ENCODE data around the gene SUGP2. TPM values are rescaled to one million over a fixed set of nuclear protein-coding genes. Genes with fewer than 3 reads are reported as not detected.

The SUGP2 gene
- total RNA-seq, 1 donor from 2014 or later = 123 TPM

GRCh38 chr19:18946335-18946734, 87.0 kb downstream of the SUGP2 start:
- TF ChIP-seq EZH2 (IDR thresholded peaks at IDR 0.05) (no peak), EZH2phosphoT487 (IDR thresholded peaks at IDR 0.05) (no peak)
- no peaks in the 10 kb centered on the region for H3K27me3 ChIP-seq
- no peak overlapping the region for H3K4me2 ChIP-seq
- Mint-ChIP-seq H3K4me3 (no peak overlapping the region), H3K9me3 (peaks cover 3% of the 10 kb centered on the region), H3K4me1 (peaks cover 12% of the 10 kb centered on the region), H3K27ac (no peak overlapping the region), H3K27me3 (ENCODE audit: insufficient read depth, low read depth) (no peaks in the 10 kb centered on the region), H3K36me3 (no peaks in the 10 kb centered on the region)
- H3K4me1 ChIP-seq = peaks cover 7% of the 10 kb centered on the region
- no peak overlapping the region for H3K9ac ChIP-seq
- no peak overlapping the region for H2AFZ ChIP-seq (replicated peaks)
- H3K4me3 ChIP-seq = no peak overlapping the region
- H3F3A ChIP-seq (ENCODE audit: low read depth) = peaks cover 13% of the 10 kb centered on the region
- peaks cover 13% of the 10 kb centered on the region for H4K20me1 ChIP-seq (ENCODE audit: low read depth)
- no peaks in the 10 kb centered on the region for H3K36me3 ChIP-seq
- H3K79me2 ChIP-seq (ENCODE audit: low read depth) = no peaks in the 10 kb centered on the region
- H3K9me3 ChIP-seq (ENCODE audit: low read depth) = no peaks in the 10 kb centered on the region
- DNase-seq (ENCODE audit: low spot score) = no peak
- no peak overlapping the region for H3K27ac ChIP-seq

- no peaks in the 10 kb centered on the region for H3K27me3 ChIP-seq
- H3K9ac ChIP-seq = no peak overlapping the region
- peaks cover 17% of the 10 kb centered on the region for H3F3A ChIP-seq (ENCODE audit: low read depth)
- peaks cover 13% of the 10 kb centered on the region for H4K20me1 ChIP-seq (ENCODE audit: low read depth)
- Mint-ChIP-seq H3K27ac (no peak overlapping the region), H3K36me3 (no peaks in the 10 kb centered on the region), H3K9me3 (peaks cover 3% of the 10 kb centered on the region), H3K4me1 (peaks cover 12% of the 10 kb centered on the region), H3K27me3 (ENCODE audit: insufficient read depth, low read depth) (no peaks in the 10 kb centered on the region), H3K4me3 (no peak overlapping the region)
- H3K4me3 ChIP-seq = no peak overlapping the region
- no peaks in the 10 kb centered on the region for H3K36me3 ChIP-seq
- H3K27ac ChIP-seq = no peak overlapping the region
- H2AFZ ChIP-seq (replicated peaks) = no peak overlapping the region
- peaks cover 7% of the 10 kb centered on the region for H3K4me1 ChIP-seq
- TF ChIP-seq EZH2 (IDR thresholded peaks at IDR 0.05) (no peak), CTCF (IDR thresholded peaks at IDR 0.05) (no peak), EZH2phosphoT487 (IDR thresholded peaks at IDR 0.05) (no peak)
- H3K79me2 ChIP-seq (ENCODE audit: low read depth) = no peaks in the 10 kb centered on the region
- H3K4me2 ChIP-seq = no peak overlapping the region
- DNase-seq (ENCODE audit: low spot score) = no peak
- no peaks in the 10 kb centered on the region for H3K9me3 ChIP-seq (ENCODE audit: low read depth)
Observed at GRCh38 chr19:18945297-18945696, 88.0 kb downstream of the SUGP2 start.

GRCh38 chr19:18943465-18943864, 89.9 kb downstream of the SUGP2 start:
- Mint-ChIP-seq H3K27me3 (ENCODE audit: insufficient read depth, low read depth) (peaks cover 3% of the 10 kb centered on the region), H3K36me3 (no peaks in the 10 kb centered on the region), H3K4me3 (no peak overlapping the region), H3K27ac (no peak overlapping the region), H3K4me1 (peaks cover 24% of the 10 kb centered on the region), H3K9me3 (peaks cover 3% of the 10 kb centered on the region)
- Histone ChIP-seq H3K4me2 (no peak overlapping the region), H2AFZ (replicated peaks) (no peak overlapping the region), H3K9me3 (ENCODE audit: low read depth) (no peaks in the 10 kb centered on the region), H3K27ac (no peak overlapping the region), H4K20me1 (ENCODE audit: low read depth) (peaks cover 16% of the 10 kb centered on the region), H3K79me2 (ENCODE audit: low read depth) (peaks cover 12% of the 10 kb centered on the region), H3K36me3 (no peaks in the 10 kb centered on the region), H3K9ac (no peak overlapping the region), H3K27me3 (no peaks in the 10 kb centered on the region), H3K4me1 (peaks cover 16% of the 10 kb centered on the region), H3K4me3 (no peak overlapping the region), H3F3A (ENCODE audit: low read depth) (peaks cover 17% of the 10 kb centered on the region)
- TF ChIP-seq EZH2 (IDR thresholded peaks at IDR 0.05) = no peak
- TF ChIP-seq EZH2phosphoT487 (IDR thresholded peaks at IDR 0.05) = no peak
- TF ChIP-seq CTCF (IDR thresholded peaks at IDR 0.05) = no peak
- no peak for DNase-seq (ENCODE audit: low spot score)

- peaks cover under 1% of the 10 kb centered on the region for H3K36me3 Mint-ChIP-seq
- Histone ChIP-seq H3F3A (ENCODE audit: low read depth) (peaks cover 17% of the 10 kb centered on the region), H3K9ac (no peak overlapping the region), H3K27ac (no peak overlapping the region), H3K4me3 (no peak overlapping the region), H3K4me2 (no peak overlapping the region), H4K20me1 (ENCODE audit: low read depth) (peaks cover 16% of the 10 kb centered on the region), H3K27me3 (no peaks in the 10 kb centered on the region), H3K36me3 (no peaks in the 10 kb centered on the region), H3K4me1 (peaks cover 16% of the 10 kb centered on the region), H2AFZ (replicated peaks) (no peak overlapping the region), H3K9me3 (ENCODE audit: low read depth) (no peaks in the 10 kb centered on the region), H3K79me2 (ENCODE audit: low read depth) (peaks cover 12% of the 10 kb centered on the region)
- H3K9me3 Mint-ChIP-seq = peaks cover 3% of the 10 kb centered on the region
- peaks cover 3% of the 10 kb centered on the region for H3K27me3 Mint-ChIP-seq (ENCODE audit: insufficient read depth, low read depth)
- no peak for TF ChIP-seq EZH2phosphoT487 (IDR thresholded peaks at IDR 0.05)
- TF ChIP-seq CTCF (IDR thresholded peaks at IDR 0.05) = no peak
- no peak for TF ChIP-seq EZH2 (IDR thresholded peaks at IDR 0.05)
- H3K4me3 Mint-ChIP-seq = peak overlapping the region; percentile 78
- H3K4me1 Mint-ChIP-seq = peaks cover 24% of the 10 kb centered on the region
- no peak for DNase-seq (ENCODE audit: low spot score)
- no peak overlapping the region for H3K27ac Mint-ChIP-seq
Observed at GRCh38 chr19:18942692-18943091, 90.6 kb downstream of the SUGP2 start.
